GM12801 (cell line): Measurements from ENCODE around the gene MST1R.

Experiments
- CTCF ChIP-seq: IDR thresholded peaks from one replicate; pipeline ENCODE4 v1.5.1; 2011; ENCODE audit warnings: control low read depth; ENCODE audit not compliant: insufficient read length; ENCODE audit errors: extremely low read depth

The MST1R gene

DNA sequence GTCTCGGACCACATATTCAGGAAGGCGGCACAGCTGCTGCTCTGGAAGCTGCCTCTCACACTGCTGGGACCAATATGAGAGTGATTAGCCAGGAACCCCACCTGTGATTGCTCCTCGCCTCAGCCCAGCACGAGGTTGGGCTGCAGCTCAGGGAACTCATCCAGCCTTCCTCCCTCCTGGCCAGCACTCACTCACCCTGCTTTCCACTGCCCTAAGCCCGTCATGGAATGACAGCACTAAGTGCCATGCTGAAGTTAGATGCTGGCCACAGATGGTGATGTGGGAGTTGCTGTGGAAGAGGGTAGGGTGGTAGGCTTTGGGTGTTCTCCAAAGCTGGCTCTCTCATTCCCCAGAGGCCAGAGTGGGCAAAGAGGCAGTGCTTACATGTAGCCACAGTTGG is 7.3 kb downstream of the MST1R start:
- no peak for TF ChIP-seq CTCF

GRCh38 chr3:49895791-49896190 is 7.9 kb downstream of the MST1R start:
- TF ChIP-seq CTCF, result no peak

- TF ChIP-seq CTCF, result no peak
These were observed 14.4 kb downstream of the MST1R start for GRCh38 chr3:49889296-49889695.

DNA sequence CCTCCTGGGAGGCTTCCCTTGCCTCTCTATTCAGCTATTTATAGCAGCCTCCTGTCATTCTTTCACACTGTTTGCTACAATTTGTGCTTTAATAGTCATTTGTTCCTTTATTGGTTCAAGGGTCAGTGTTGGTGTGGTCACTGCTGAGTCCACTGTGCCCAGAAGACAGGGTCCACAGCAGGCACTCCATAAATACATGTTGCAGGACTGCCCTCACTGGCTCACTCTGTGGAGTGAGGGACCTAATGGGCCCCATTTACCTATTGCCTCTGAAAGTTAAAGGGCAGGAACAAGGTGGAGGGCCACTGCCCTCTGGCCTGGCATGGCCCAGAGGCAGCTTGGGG is 16.8 kb downstream of the MST1R start:
- TF ChIP-seq CTCF, result no peak

DNA sequence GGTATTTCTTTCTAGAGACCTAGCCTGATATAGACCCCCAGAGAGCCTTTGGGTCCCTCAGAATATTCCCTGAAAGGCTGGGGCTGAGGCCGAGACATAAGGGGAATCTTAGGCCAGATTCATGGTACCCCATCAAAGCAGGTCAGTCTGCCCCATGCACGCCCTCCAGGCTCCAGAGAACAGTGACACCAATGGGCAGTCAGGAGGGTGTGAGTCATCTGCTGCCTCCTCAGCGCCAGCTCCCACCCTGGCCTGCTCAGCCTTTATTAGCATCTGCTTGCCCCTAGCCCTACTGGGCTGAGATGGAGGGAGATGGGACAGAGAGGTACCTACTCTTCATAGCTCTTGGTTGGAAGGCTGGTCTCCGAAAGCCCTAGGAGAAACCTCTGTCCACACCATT is 19.7 kb downstream of the MST1R start:
- no peak for TF ChIP-seq CTCF

- no peak for TF ChIP-seq CTCF
These were observed 21.5 kb downstream of the MST1R start for GRCh38 chr3:49882166-49882565.

DNA sequence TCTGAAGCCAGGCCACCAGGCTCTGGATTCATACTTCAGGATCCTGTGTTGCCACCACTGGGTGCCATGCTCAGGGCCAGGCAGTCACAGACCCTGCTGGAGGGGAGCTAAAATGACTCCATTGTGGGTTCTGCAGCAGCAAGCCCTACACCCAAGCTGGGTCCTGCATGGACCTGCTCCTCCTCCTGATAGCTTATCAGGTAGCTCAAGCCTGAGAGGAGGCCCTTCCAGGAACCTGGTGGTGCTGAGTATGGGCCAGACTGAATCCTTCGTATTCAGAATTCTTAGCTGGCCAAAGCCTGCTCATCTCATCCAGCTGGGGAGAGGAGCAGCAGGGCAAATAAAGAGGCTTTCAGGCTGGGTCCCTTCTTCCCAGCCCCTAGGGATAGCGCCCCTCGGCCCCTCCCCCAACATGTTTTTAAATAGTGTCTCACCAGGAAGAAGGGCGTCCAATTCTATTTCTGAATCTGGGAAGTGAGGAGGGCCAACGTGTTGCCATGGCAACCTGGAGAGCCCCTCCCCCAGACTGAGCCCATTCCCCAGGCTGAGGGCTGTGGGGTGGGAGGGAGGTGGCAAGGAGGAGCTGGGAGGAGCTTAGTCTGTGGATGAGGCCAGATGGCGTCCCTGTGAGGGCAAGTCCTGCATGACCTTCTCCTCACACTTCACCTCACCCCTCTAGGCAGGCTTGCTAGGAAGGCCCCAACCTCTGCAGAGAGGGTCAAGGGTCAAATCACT is 22.9 kb downstream of the MST1R start:
- TF ChIP-seq CTCF, result no peak
